ENCODE measurements around the gene RPTOR.
A peak's percentile ranks its signal among the peaks of the same experiment; 100 is the strongest.

RPTOR gene

DNA sequence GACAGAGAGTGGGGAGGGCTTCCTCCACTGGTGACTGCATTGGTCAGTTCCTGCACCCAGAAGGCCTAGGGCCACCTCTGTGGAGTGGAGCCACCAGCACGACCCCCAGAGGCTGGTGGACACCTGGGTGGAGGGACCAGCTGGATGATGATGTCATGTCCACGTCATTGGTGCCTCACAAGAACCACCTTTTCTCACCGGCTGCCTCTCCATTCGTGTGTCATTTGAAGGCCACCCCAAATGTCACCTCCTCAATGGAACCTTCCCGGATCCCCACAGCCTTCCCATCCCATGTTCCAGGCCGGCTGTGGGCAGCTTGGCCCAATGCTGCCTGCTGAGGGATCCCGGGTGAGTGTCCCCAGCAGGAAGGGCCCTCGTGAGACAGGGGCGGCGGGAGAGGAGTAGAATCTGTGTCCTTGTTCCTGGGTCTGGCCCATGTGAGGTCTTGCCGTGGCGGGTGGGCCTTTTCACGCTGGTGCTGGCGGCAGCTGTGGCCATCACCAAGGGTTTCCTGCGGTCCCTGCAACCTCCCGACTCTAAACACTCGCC lies 437.9 kb downstream of the RPTOR start:
- Histone ChIP-seq H3K36me3 (ENCODE audit: control insufficient read depth in 5 of 5, insufficient read depth in 5 of 5, low read length in 5 of 5) (no peaks in the 10 kb centered on the region), H3K9me3 (ENCODE audit: control insufficient read depth in 5 of 5, low read length in 5 of 5) (no peaks in the 10 kb centered on the region), H3K27ac (ENCODE audit: low read depth, low read length) (no peak overlapping the region), H3K27me3 (ENCODE audit: control insufficient read depth in 5 of 5, insufficient read depth in 4 of 5, low read length in 5 of 5) (peaks cover 0 to 29% (median 14%) of the 10 kb centered on the region in 5 donors), H3K9ac (ENCODE audit: low read length in 5 of 5) (no peak overlapping the region), H3K4me3 (ENCODE audit: low read depth in 1 of 5, low read length in 5 of 5) (no peak overlapping the region), H3K4me1 (ENCODE audit: control insufficient read depth in 5 of 5, insufficient read depth in 5 of 5, low read length in 5 of 5) (peaks cover 0 to 36% (median 12%) of the 10 kb centered on the region in 5 donors)

DNA sequence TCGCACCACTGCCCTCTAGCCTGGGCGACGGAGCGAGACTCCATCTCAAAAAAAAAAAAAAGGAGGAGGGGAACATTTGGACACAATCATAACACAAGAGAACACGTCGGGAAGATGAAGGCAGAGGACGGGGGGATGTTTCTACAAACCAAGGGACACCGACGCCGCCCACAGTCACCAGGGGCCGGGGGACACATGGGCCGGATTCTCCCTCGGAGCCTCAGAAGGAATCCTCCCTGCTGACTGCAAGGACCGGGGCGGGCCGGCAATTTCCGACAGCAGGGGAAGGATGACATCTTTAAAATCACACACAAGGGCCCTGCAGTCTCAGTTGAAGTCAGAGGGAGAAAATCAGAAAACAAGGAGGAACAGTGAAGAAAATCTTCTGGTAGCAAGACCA lies 438.9 kb downstream of the RPTOR start:
- Histone ChIP-seq H3K4me1 (ENCODE audit: control insufficient read depth in 5 of 5, insufficient read depth in 5 of 5, low read length in 5 of 5) (peaks cover 0 to 45% (median 21%) of the 10 kb centered on the region in 5 donors), H3K4me3 (ENCODE audit: low read depth in 1 of 5, low read length in 5 of 5) (no peak overlapping the region), H3K9ac (ENCODE audit: low read length in 5 of 5) (no peak overlapping the region), H3K9me3 (ENCODE audit: control insufficient read depth in 5 of 5, low read length in 5 of 5) (no peaks in the 10 kb centered on the region), H3K36me3 (ENCODE audit: control insufficient read depth in 5 of 5, insufficient read depth in 5 of 5, low read length in 5 of 5) (no peaks in the 10 kb centered on the region), H3K27me3 (ENCODE audit: control insufficient read depth in 5 of 5, insufficient read depth in 4 of 5, low read length in 5 of 5) (peaks cover 0 to 31% (median 14%) of the 10 kb centered on the region in 5 donors), H3K27ac (ENCODE audit: low read depth, low read length) (no peak overlapping the region)

DNA sequence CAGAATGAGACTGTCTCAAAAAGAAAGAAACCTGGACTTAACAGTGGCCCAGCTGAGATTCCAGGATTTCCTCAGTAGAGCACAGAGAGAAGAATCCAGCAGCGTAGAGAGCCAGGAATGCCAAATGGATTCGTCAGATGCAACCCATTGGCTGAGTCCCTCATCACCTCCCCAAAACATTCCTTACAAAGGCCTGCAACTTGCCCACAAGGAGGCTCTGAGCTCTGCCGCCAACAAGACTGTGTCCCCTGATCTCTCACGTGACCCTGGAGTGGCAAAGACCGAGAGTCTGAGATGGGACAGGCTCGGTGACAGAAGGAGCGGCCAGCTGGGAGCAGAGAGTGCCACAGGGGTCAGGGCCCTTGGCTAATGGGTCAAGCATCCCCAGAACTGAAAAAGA lies 440.1 kb downstream of the RPTOR start:
- no peak overlapping the region for H3K4me3 ChIP-seq (ENCODE audit: low read depth in 1 of 5, low read length in 5 of 5)
- H3K9ac ChIP-seq (ENCODE audit: low read length in 5 of 5): no peak overlapping the region
- H3K4me1 ChIP-seq (ENCODE audit: control insufficient read depth in 5 of 5, insufficient read depth in 5 of 5, low read length in 5 of 5): peaks cover 0 to 48% (median 26%) of the 10 kb centered on the region in 5 donors
- H3K36me3 ChIP-seq (ENCODE audit: control insufficient read depth in 5 of 5, insufficient read depth in 5 of 5, low read length in 5 of 5): no peaks in the 10 kb centered on the region
- H3K27ac ChIP-seq (ENCODE audit: low read depth, low read length): no peak overlapping the region
- H3K27me3 ChIP-seq (ENCODE audit: control insufficient read depth in 5 of 5, insufficient read depth in 4 of 5, low read length in 5 of 5): peaks cover 0 to 22% (median 14%) of the 10 kb centered on the region in 5 donors
- H3K9me3 ChIP-seq (ENCODE audit: control insufficient read depth in 5 of 5, low read length in 5 of 5): no peaks in the 10 kb centered on the region

DNA sequence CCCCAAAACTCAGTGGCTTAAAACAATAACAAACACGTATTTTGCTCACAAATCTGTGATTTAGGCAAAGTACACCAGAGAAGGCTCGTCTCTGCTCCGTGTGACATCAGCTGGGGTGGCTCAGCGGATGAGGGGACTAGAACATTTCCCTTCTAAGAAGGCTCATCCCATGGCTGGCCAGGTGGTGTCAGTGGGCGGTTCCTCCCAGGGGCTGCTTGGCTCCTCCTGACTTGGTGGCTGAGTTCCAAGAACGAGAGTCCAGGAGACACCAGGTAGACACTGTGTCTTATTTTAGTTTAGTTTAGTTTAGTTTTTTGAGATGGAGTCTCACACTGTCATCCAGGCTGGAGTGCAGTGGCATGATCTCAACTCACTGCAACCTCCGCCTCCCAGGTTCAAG lies 441.4 kb downstream of the RPTOR start:
- no peaks in the 10 kb centered on the region for H3K9me3 ChIP-seq (ENCODE audit: control insufficient read depth in 5 of 5, low read length in 5 of 5)
- no peak overlapping the region for H3K27ac ChIP-seq (ENCODE audit: low read depth, low read length)
- peaks cover 0 to 14% (median 5%) of the 10 kb centered on the region in 5 donors for H3K27me3 ChIP-seq (ENCODE audit: control insufficient read depth in 5 of 5, insufficient read depth in 4 of 5, low read length in 5 of 5)
- no peaks in the 10 kb centered on the region for H3K36me3 ChIP-seq (ENCODE audit: control insufficient read depth in 5 of 5, insufficient read depth in 5 of 5, low read length in 5 of 5)
- no peak overlapping the region for H3K9ac ChIP-seq (ENCODE audit: low read length in 5 of 5)
- peaks cover 0 to 48% (median 29%) of the 10 kb centered on the region in 5 donors for H3K4me1 ChIP-seq (ENCODE audit: control insufficient read depth in 5 of 5, insufficient read depth in 5 of 5, low read length in 5 of 5)
- no peak overlapping the region for H3K4me3 ChIP-seq (ENCODE audit: low read depth in 1 of 5, low read length in 5 of 5)

- Histone ChIP-seq H3K9ac (ENCODE audit: low read length in 5 of 5) (no peak overlapping the region), H3K4me1 (ENCODE audit: control insufficient read depth in 5 of 5, insufficient read depth in 5 of 5, low read length in 5 of 5) (peaks cover 0 to 44% (median 35%) of the 10 kb centered on the region in 5 donors), H3K36me3 (ENCODE audit: control insufficient read depth in 5 of 5, insufficient read depth in 5 of 5, low read length in 5 of 5) (no peaks in the 10 kb centered on the region), H3K4me3 (ENCODE audit: low read depth in 1 of 5, low read length in 5 of 5) (no peak overlapping the region), H3K9me3 (ENCODE audit: control insufficient read depth in 5 of 5, low read length in 5 of 5) (no peaks in the 10 kb centered on the region), H3K27me3 (ENCODE audit: control insufficient read depth in 5 of 5, insufficient read depth in 4 of 5, low read length in 5 of 5) (peaks cover 0 to 9% (median 1%) of the 10 kb centered on the region in 5 donors), H3K27ac (ENCODE audit: low read depth, low read length) (no peak overlapping the region)
Measured at GRCh38 chr17:80986816-80987475, 442.3 kb downstream of the RPTOR start.

DNA sequence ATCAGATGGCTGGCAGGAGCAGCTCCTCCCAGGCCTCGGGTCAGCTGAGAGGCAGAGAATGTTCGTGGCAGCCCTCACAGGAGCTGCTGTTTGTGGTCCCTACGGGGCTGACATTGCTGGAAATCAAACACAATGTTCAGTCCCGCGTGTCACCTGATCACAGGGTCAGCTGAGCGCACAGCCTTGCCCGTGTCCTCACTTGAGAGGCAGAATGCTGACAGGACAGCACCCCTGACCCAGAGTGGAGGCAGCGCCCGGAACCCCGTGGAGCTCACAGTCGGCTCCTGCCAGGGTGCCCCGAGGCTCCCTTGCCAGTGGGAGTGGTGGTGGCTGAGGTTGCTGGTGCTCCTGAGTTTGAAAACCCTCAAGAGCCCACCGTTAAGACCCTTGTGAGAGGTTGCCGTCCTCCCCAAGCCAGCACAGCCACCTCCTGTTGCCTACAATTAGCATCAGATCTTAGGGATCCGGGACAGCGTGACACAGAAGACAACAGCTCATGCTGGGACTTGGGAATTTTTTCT lies 443.4 kb downstream of the RPTOR start:
- no peaks in the 10 kb centered on the region for H3K9me3 ChIP-seq (ENCODE audit: control insufficient read depth in 5 of 5, low read length in 5 of 5)
- H3K27me3 ChIP-seq (ENCODE audit: control insufficient read depth in 5 of 5, insufficient read depth in 4 of 5, low read length in 5 of 5): peaks cover 0 to 2% (median 0%) of the 10 kb centered on the region in 5 donors
- no peak overlapping the region for H3K4me3 ChIP-seq (ENCODE audit: low read depth in 1 of 5, low read length in 5 of 5)
- H3K36me3 ChIP-seq (ENCODE audit: control insufficient read depth in 5 of 5, insufficient read depth in 5 of 5, low read length in 5 of 5): no peaks in the 10 kb centered on the region
- peaks cover 3 to 52% (median 43%) of the 10 kb centered on the region in 5 donors for H3K4me1 ChIP-seq (ENCODE audit: control insufficient read depth in 5 of 5, insufficient read depth in 5 of 5, low read length in 5 of 5)
- H3K9ac ChIP-seq (ENCODE audit: low read length in 5 of 5): peak overlapping the region in 1 of 5 donors; percentile 41
- no peak overlapping the region for H3K27ac ChIP-seq (ENCODE audit: low read depth, low read length)

GRCh38 chr17:80989586-80989913 lies 444.9 kb downstream of the RPTOR start:
- Histone ChIP-seq H3K4me1 (ENCODE audit: control insufficient read depth in 5 of 5, insufficient read depth in 5 of 5, low read length in 5 of 5) (peaks cover 3 to 61% (median 54%) of the 10 kb centered on the region in 5 donors), H3K9me3 (ENCODE audit: control insufficient read depth in 5 of 5, low read length in 5 of 5) (no peaks in the 10 kb centered on the region), H3K4me3 (ENCODE audit: low read depth in 1 of 5, low read length in 5 of 5) (peak overlapping the region in 1 of 5 donors; percentile 45), H3K9ac (ENCODE audit: low read length in 5 of 5) (peak overlapping the region in 2 of 5 donors; percentile 30 to 62), H3K27me3 (ENCODE audit: control insufficient read depth in 5 of 5, insufficient read depth in 4 of 5, low read length in 5 of 5) (peaks cover 0 to 2% (median 0%) of the 10 kb centered on the region in 5 donors), H3K27ac (ENCODE audit: low read depth, low read length) (no peak overlapping the region), H3K36me3 (ENCODE audit: control insufficient read depth in 5 of 5, insufficient read depth in 5 of 5, low read length in 5 of 5) (no peaks in the 10 kb centered on the region)

GRCh38 chr17:80990921-80991644 lies 446.4 kb downstream of the RPTOR start:
- peaks cover 0 to 13% (median 12%) of the 10 kb centered on the region in 5 donors for H3K36me3 ChIP-seq (ENCODE audit: control insufficient read depth in 5 of 5, insufficient read depth in 5 of 5, low read length in 5 of 5)
- peak overlapping the region; percentile 71 to 82 (median 81) for H3K4me3 ChIP-seq (ENCODE audit: low read depth in 1 of 5, low read length in 5 of 5)
- H3K9me3 ChIP-seq (ENCODE audit: control insufficient read depth in 5 of 5, low read length in 5 of 5): no peaks in the 10 kb centered on the region
- H3K4me1 ChIP-seq (ENCODE audit: control insufficient read depth in 5 of 5, insufficient read depth in 5 of 5, low read length in 5 of 5): peaks cover 3 to 61% (median 54%) of the 10 kb centered on the region in 5 donors
- peak overlapping the region in 4 of 5 donors; percentile 69 to 98 (median 88) for H3K9ac ChIP-seq (ENCODE audit: low read length in 5 of 5)
- peaks cover 0 to 2% (median 0%) of the 10 kb centered on the region in 5 donors for H3K27me3 ChIP-seq (ENCODE audit: control insufficient read depth in 5 of 5, insufficient read depth in 4 of 5, low read length in 5 of 5)
- no peak overlapping the region for H3K27ac ChIP-seq (ENCODE audit: low read depth, low read length)

GRCh38 chr17:80991645-80992076 lies 447.0 kb downstream of the RPTOR start, which contains the start of gene CHMP6:
Gene CHMP6, plus strand, starts transcription at chr17:80991841. Its CDS starts 78 bp downstream, at chr17:80991919.
- H3K36me3 ChIP-seq (ENCODE audit: control insufficient read depth in 5 of 5, insufficient read depth in 5 of 5, low read length in 5 of 5): peaks cover 0 to 18% (median 18%) of the 10 kb centered on the region in 5 donors
- peak within 1 kb of the TSS; percentile 71 to 82 (median 81) for H3K4me3 ChIP-seq (ENCODE audit: low read depth in 1 of 5, low read length in 5 of 5)
- peaks cover 0 to 2% (median 0%) of the 10 kb centered on the region in 5 donors for H3K27me3 ChIP-seq (ENCODE audit: control insufficient read depth in 5 of 5, insufficient read depth in 4 of 5, low read length in 5 of 5)
- H3K27ac ChIP-seq (ENCODE audit: low read depth, low read length): no peak within 1 kb of the TSS
- H3K4me1 ChIP-seq (ENCODE audit: control insufficient read depth in 5 of 5, insufficient read depth in 5 of 5, low read length in 5 of 5): peaks cover 3 to 60% (median 54%) of the 10 kb centered on the region in 5 donors
- peak within 1 kb of the TSS in 4 of 5 donors; percentile 78 to 98 (median 92) for H3K9ac ChIP-seq (ENCODE audit: low read length in 5 of 5)
- H3K9me3 ChIP-seq (ENCODE audit: control insufficient read depth in 5 of 5, low read length in 5 of 5): no peaks in the 10 kb centered on the region

Data from subcutaneous abdominal adipose tissue (tissue), 5 donors.